HL-60 (cell line): ENCODE measurements around the gene KIF3A.

Experiments used
- DNase-seq, 2 experiments: peaks; one replicate each; pipeline ENCODE4 v3.0.0-alpha.2; 2010 to 2020; ENCODE audit warnings: low read depth in 1 of 2, low spot score in 1 of 2
- H3K27ac ChIP-seq: fragments of 250-450 bp; sonication (Bioruptor Pico); replicated peaks from 2 replicates; pipeline ENCODE4 v1.5.1; 2020; ENCODE audit warnings: mild to moderate bottlenecking, moderate library complexity
- H3K27me3 ChIP-seq: fragments of 250-450 bp; sonication (Bioruptor Pico); 2 replicates; pipeline ENCODE4 v1.5.1; 2021; ENCODE audit warnings: mild to moderate bottlenecking, moderate library complexity; ENCODE audit not compliant: insufficient read depth, poor library complexity, severe bottlenecking
- H3K4me3 ChIP-seq: replicated peaks from 2 replicates; pipeline ENCODE4 v1.5.1; 2011; ENCODE audit warnings: mild to moderate bottlenecking, control low read depth, low read length; ENCODE audit not compliant: insufficient read depth
- GABPA ChIP-seq: IDR thresholded peaks from 2 replicates; pipeline ENCODE4 v1.6.1; 2012; ENCODE audit warnings: low read depth
- POLR2AphosphoS5 ChIP-seq: IDR thresholded peaks from 2 replicates; pipeline ENCODE4 v1.6.1; 2012; ENCODE audit warnings: low read depth
- SPI1 ChIP-seq: IDR thresholded peaks from 2 replicates; pipeline ENCODE4 v1.6.1; 2012; ENCODE audit warnings: low read depth, mild to moderate bottlenecking, borderline replicate concordance
- TF ChIP-seq, protein P1 (sequence below): IDR thresholded peaks from one replicate; pipeline ENCODE4 v1.5.1; 2011; ENCODE audit warnings: low read length, control low read depth, inconsistent platforms; ENCODE audit not compliant: insufficient read depth
- TF ChIP-seq, protein P2 (sequence below): IDR thresholded peaks from 2 replicates; pipeline ENCODE4 v1.6.1; 2012; ENCODE audit warnings: low read depth; ENCODE audit not compliant: insufficient replicate concordance

The KIF3A gene

DNA sequence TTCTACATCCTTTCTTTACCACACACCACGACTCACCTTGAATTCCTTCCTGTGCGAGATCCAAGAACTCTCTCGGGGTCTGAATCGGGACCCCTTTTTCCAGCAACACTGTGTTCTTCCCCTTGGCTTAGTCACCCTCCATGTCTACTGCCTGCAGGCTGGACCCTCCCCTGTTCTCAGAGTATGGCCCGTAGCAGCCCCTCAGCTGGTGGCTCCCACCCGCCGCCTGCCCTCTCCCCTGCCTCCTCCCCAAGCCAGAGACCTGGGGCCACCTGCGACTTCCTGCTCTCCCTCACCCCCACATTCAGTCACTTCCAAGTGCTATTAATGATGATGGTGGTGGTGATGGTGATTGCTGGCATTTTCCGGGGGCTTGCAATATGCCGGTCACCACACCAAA, 70.0 kb downstream of the KIF3A start:
- no peak for DNase-seq
- Histone ChIP-seq H3K27ac (no peak overlapping the region), H3K4me3 (no peak overlapping the region), H3K27me3 (no peaks in the 10 kb centered on the region)
- TF ChIP-seq SPI1 (no peak), GABPA (no peak), POLR2AphosphoS5 (no peak)
- TF ChIP-seq, protein P1, sequence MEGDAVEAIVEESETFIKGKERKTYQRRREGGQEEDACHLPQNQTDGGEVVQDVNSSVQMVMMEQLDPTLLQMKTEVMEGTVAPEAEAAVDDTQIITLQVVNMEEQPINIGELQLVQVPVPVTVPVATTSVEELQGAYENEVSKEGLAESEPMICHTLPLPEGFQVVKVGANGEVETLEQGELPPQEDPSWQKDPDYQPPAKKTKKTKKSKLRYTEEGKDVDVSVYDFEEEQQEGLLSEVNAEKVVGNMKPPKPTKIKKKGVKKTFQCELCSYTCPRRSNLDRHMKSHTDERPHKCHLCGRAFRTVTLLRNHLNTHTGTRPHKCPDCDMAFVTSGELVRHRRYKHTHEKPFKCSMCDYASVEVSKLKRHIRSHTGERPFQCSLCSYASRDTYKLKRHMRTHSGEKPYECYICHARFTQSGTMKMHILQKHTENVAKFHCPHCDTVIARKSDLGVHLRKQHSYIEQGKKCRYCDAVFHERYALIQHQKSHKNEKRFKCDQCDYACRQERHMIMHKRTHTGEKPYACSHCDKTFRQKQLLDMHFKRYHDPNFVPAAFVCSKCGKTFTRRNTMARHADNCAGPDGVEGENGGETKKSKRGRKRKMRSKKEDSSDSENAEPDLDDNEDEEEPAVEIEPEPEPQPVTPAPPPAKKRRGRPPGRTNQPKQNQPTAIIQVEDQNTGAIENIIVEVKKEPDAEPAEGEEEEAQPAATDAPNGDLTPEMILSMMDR, result no peak
- TF ChIP-seq, protein P2, sequence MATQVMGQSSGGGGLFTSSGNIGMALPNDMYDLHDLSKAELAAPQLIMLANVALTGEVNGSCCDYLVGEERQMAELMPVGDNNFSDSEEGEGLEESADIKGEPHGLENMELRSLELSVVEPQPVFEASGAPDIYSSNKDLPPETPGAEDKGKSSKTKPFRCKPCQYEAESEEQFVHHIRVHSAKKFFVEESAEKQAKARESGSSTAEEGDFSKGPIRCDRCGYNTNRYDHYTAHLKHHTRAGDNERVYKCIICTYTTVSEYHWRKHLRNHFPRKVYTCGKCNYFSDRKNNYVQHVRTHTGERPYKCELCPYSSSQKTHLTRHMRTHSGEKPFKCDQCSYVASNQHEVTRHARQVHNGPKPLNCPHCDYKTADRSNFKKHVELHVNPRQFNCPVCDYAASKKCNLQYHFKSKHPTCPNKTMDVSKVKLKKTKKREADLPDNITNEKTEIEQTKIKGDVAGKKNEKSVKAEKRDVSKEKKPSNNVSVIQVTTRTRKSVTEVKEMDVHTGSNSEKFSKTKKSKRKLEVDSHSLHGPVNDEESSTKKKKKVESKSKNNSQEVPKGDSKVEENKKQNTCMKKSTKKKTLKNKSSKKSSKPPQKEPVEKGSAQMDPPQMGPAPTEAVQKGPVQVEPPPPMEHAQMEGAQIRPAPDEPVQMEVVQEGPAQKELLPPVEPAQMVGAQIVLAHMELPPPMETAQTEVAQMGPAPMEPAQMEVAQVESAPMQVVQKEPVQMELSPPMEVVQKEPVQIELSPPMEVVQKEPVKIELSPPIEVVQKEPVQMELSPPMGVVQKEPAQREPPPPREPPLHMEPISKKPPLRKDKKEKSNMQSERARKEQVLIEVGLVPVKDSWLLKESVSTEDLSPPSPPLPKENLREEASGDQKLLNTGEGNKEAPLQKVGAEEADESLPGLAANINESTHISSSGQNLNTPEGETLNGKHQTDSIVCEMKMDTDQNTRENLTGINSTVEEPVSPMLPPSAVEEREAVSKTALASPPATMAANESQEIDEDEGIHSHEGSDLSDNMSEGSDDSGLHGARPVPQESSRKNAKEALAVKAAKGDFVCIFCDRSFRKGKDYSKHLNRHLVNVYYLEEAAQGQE, result no peak

DNA sequence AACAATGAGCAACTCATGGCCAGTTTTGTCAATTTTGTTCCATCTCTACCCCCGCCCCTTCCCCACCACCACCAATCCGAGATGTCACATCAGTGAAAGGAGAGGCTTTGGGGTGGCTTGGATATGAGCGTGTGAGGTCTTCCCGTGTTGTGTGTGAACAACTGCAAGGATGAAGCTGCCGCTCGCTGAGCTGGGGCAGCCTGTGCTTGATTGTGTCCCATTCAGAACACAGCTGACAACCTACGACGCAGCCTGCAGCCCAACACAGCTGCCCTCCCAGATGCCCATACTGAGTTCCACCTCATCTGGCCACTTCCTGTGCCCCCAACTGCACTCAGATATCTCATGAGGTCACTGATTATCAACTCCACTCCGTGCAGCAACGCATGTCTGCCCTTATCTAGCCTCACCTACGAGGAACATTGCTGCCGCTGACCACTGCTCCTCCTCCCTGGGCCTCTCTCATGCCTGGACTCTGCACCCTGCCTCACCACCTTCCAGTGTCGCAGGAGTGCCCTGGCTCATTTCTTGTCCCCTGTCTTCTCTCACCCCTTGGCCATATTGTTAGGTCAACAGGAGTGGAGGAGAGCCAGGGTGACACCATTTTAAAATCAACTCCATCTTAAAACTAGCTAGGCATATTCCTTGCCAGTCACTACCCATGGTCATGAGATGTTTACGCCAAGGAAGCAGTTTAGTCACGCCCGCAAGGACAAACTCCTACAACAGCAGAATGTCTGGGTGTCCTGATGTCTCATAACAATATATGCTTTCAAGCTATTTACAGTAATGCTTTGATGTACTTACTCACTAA, 70.8 kb downstream of the KIF3A start:
- TF ChIP-seq GABPA, result no peak
- no peak for TF ChIP-seq SPI1
- no peak for TF ChIP-seq POLR2AphosphoS5
- TF ChIP-seq, protein P2, result no peak
- TF ChIP-seq, protein P1, result no peak
- no peak for DNase-seq
- no peak overlapping the region for H3K27ac ChIP-seq
- no peak overlapping the region for H3K4me3 ChIP-seq
- no peaks in the 10 kb centered on the region for H3K27me3 ChIP-seq

DNA sequence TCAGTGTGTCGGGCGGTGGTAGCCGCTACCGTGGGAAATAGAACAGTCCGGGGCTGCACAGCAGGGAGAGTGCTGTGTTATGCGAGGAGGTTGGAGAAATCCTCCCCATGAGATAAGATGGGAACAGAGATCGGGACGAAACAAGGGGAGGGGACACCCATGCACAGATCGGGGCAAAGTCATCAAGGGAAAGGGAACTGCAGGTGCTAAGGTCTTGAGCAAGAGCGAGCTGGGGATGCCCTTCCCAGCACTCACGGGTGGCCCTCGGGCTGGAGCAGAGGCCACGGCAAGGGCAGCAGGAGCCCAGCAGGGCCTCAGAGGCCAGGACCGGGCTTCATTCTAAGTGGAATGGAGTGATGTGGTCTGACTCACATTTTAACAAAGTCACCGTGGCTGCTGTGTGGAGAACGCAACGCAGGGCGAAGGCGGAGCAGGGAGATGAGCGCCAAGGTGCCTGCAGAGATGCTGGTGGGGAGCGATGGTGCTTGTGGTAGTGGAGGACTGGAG, 71.7 kb downstream of the KIF3A start:
- TF ChIP-seq SPI1 (no peak), GABPA (no peak)
- TF ChIP-seq, protein P1, result no peak

More for the DNA sequence above, 71.7 kb downstream of the KIF3A start:
- Histone ChIP-seq H3K27ac (no peak overlapping the region), H3K27me3 (no peaks in the 10 kb centered on the region), H3K4me3 (no peak overlapping the region)
- DNase-seq, result no peak
